ENCODE data around the gene C16orf95. TPM values are rescaled to one million over a fixed set of nuclear protein-coding genes. Genes with fewer than 3 reads are reported as not detected.

Gene C16orf95
- total and polyA plus RNA-seq, 2 donors (not counting 1 experiment from before 2014, with no cell fraction given): 1.5 to 2.5 TPM

GRCh38 chr16:87359121-87359520 lies 41.9 kb upstream of the C16orf95 start:
- Histone ChIP-seq H3K79me2 (ENCODE audit: control insufficient read depth, insufficient read depth, low read length) (peaks cover 27% of the 10 kb centered on the region), H4K20me1 (ENCODE audit: control insufficient read depth, insufficient read depth, low read length, poor library complexity, severe bottlenecking) (peaks cover 12% of the 10 kb centered on the region), H3K4me1 (ENCODE audit: control insufficient read depth in 2 of 2, insufficient read depth in 2 of 2, low read length in 2 of 2) (no peaks in the 10 kb centered on the region), H3K4me3 (ENCODE audit: control extremely low read depth in 1 of 5, extremely low read depth in 1 of 5, insufficient read depth in 1 of 5, low read depth in 2 of 5, low read length in 4 of 5) (no peak overlapping the region), H3K27me3 (replicated peaks in 1 of 4; ENCODE audit: control extremely low read depth in 1 of 4, control insufficient read depth in 3 of 4, insufficient read depth in 4 of 4, low read length in 3 of 4) (no peaks in the 10 kb centered on the region), H3K9me3 (ENCODE audit: control extremely low read depth in 1 of 3, control insufficient read depth in 2 of 3, insufficient read depth in 1 of 3, low read length in 2 of 3) (no peaks in the 10 kb centered on the region), H3K27ac (ENCODE audit: low read length in 2 of 2) (no peak overlapping the region), H3K4me2 (replicated peaks; ENCODE audit: low read depth, low read length, poor library complexity, severe bottlenecking) (no peak overlapping the region), H3K36me3 (replicated peaks in 1 of 2; ENCODE audit: control extremely low read depth in 1 of 2, control insufficient read depth in 1 of 2, extremely low read depth in 1 of 2, insufficient read depth in 2 of 2, low read length in 1 of 2) (peaks cover 0 to 46% of the 10 kb centered on the region in 2 experiments), H3K9ac (ENCODE audit: low read length) (no peak overlapping the region), H2AFZ (ENCODE audit: insufficient read depth, low read depth, low read length, poor library complexity, severe bottlenecking) (no peak overlapping the region)
- intact Hi-C loops (cut with micrococcal nuclease): no loop called here
- ATAC-seq (ENCODE audit: low read depth) (no peak), DNase-seq (no peak)
- POLR2A ChIA-PET: no interaction called here
- H3K4me1 Mint-ChIP-seq: no peaks in the 10 kb centered on the region
- no peak overlapping the region for H3K4me3 Mint-ChIP-seq
- 98% methylated on average over 6 of the region's 7 CpGs for WGBS (ENCODE audit: insufficient coverage)
- CTCF ChIA-PET: interaction anchor here (0.6 to 1.4 kb wide), 3 partner anchors 36 to 725 kb away, joined by 3 to 5 read pairs (median 4); no protein-coding TSS in a partner anchor
- TF ChIP-seq EZH2 (IDR thresholded peaks at IDR 0.05; ENCODE audit: borderline replicate concordance, insufficient read depth, low read depth, low read length, poor library complexity, severe bottlenecking) (no peak), CTCF (IDR thresholded peaks at IDR 0.05) (no peak)
- no peak overlapping the region for H3K27ac Mint-ChIP-seq
- H3K27me3 Mint-ChIP-seq: no peaks in the 10 kb centered on the region
- no peaks in the 10 kb centered on the region for H3K9me3 Mint-ChIP-seq (ENCODE audit: insufficient read depth)

DNA sequence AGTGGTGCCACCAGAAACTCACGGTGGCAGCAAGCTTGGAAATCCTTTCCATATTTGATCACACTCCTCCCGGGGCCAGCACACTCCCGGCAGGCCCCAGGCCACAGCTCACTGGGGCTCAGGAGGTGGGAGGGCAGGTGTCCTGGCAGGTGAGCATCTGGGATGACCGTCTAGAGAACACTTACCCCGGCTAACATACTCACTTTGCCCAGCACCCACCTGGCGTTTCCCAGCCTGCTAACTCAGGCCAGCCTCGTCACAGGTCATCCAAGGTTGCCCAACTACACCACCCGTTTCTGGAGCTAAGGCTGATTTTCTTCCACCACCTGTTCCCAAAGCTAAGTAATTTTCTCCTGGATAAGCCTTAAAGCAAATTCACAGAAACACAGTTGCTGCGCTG lies 41.5 kb upstream of the C16orf95 start:
- no peak for TF ChIP-seq EZH2 (IDR thresholded peaks at IDR 0.05; ENCODE audit: borderline replicate concordance, insufficient read depth, low read depth, low read length, poor library complexity, severe bottlenecking)
- no peak for TF ChIP-seq CTCF (IDR thresholded peaks at IDR 0.05)
- H4K20me1 ChIP-seq (ENCODE audit: control insufficient read depth, insufficient read depth, low read length, poor library complexity, severe bottlenecking): peaks cover 12% of the 10 kb centered on the region
- no peak overlapping the region for H3K4me3 ChIP-seq (ENCODE audit: control extremely low read depth in 1 of 5, extremely low read depth in 1 of 5, insufficient read depth in 1 of 5, low read depth in 2 of 5, low read length in 4 of 5)
- ChIA-PET POLR2A (no interaction called here), CTCF (interaction anchor here (1.4 kb wide), 1 partner anchor 36 kb away, joined by 5 read pairs; no protein-coding TSS in a partner anchor)
- H3K9me3 ChIP-seq (ENCODE audit: control extremely low read depth in 1 of 3, control insufficient read depth in 2 of 3, insufficient read depth in 1 of 3, low read length in 2 of 3): no peaks in the 10 kb centered on the region
- ATAC-seq (ENCODE audit: low read depth) (no peak), DNase-seq (no peak)
- no peak overlapping the region for H3K4me2 ChIP-seq (replicated peaks; ENCODE audit: low read depth, low read length, poor library complexity, severe bottlenecking)
- peaks cover 25% of the 10 kb centered on the region for H3K79me2 ChIP-seq (ENCODE audit: control insufficient read depth, insufficient read depth, low read length)
- H2AFZ ChIP-seq (ENCODE audit: insufficient read depth, low read depth, low read length, poor library complexity, severe bottlenecking): no peak overlapping the region
- H3K36me3 ChIP-seq (replicated peaks in 1 of 2; ENCODE audit: control extremely low read depth in 1 of 2, control insufficient read depth in 1 of 2, extremely low read depth in 1 of 2, insufficient read depth in 2 of 2, low read length in 1 of 2): peaks cover 0 to 42% of the 10 kb centered on the region in 2 experiments
- no peaks in the 10 kb centered on the region for H3K4me1 Mint-ChIP-seq
- H3K4me1 ChIP-seq (ENCODE audit: control insufficient read depth in 2 of 2, insufficient read depth in 2 of 2, low read length in 2 of 2): no peaks in the 10 kb centered on the region
- H3K4me3 Mint-ChIP-seq: no peak overlapping the region
- no peak overlapping the region for H3K27ac ChIP-seq (ENCODE audit: low read length in 2 of 2)
- H3K27me3 Mint-ChIP-seq: no peaks in the 10 kb centered on the region
- 98% methylated on average over 6 of the region's 9 CpGs for WGBS (ENCODE audit: insufficient coverage)
- H3K9me3 Mint-ChIP-seq (ENCODE audit: insufficient read depth): no peaks in the 10 kb centered on the region
- H3K27ac Mint-ChIP-seq: no peak overlapping the region
- no peak overlapping the region for H3K9ac ChIP-seq (ENCODE audit: low read length)
- intact Hi-C loops (cut with micrococcal nuclease): no loop called here
- H3K27me3 ChIP-seq (replicated peaks in 1 of 4; ENCODE audit: control extremely low read depth in 1 of 4, control insufficient read depth in 3 of 4, insufficient read depth in 4 of 4, low read length in 3 of 4): no peaks in the 10 kb centered on the region

Data from B cell (primary cell).